H1 (cell line): Measurements from ENCODE around the gene LCN15. TPM values are rescaled to one million over a fixed set of nuclear protein-coding genes. Genes with fewer than 3 reads are reported as not detected.

Source experiments
- CHD7 ChIP-seq: fragments of 300-600 bp; sonication (generic); IDR thresholded peaks from 2 replicates; pipeline ENCODE4 v1.7.1; 2012; ENCODE audit warnings: low read length, moderate library complexity, mild to moderate bottlenecking, inconsistent platforms; ENCODE audit not compliant: insufficient replicate concordance
- CREB1 ChIP-seq: IDR thresholded peaks from 2 replicates; pipeline ENCODE4 v1.6.1; 2012; ENCODE audit warnings: inconsistent platforms
- JUN ChIP-seq: IDR thresholded peaks from 2 replicates; pipeline ENCODE4 v1.6.1; 2011; ENCODE audit warnings: low read depth, mild to moderate bottlenecking, improper control_type of control experiment, low read length
- polyA plus RNA-seq, 7 experiments: library from polyadenylated mRNA; depleted of rRNA in 3 of 7; stranded (reverse) in 5 of 7; unstranded in 2 of 7; fragments of >200 nt in 5 of 7; fragments of 200-250 nt in 2 of 7; gene quantifications; 1 replicate in 5 of 7; 2 replicates in 1 of 7; 4 replicates in 1 of 7; pipeline versions ENCODE4 v1.2.1 to v1.2.3, GENCODE V29; 2011 to 2013; ENCODE audit warnings: missing spikeins in 2 of 7, mixed read lengths in 2 of 7
- total RNA-seq: library from RNA; stranded (reverse); fragmentation: NEBNext Ultra II Directional; extraction: Animal tissue kit (Norgen Biotek cat#: 25700); gene quantifications from 2 replicates; pipeline ENCODE4 v1.2.1, GENCODE V29; 2021

The LCN15 gene
- total and polyA plus RNA-seq, 2 of the 8 experiments (the other 6 are each of a cell fraction or from before 2014, with no cell fraction given), result 0.08 to 0.47 TPM

GRCh38 chr9:136806631-136807201 is 42.4 kb upstream of the LCN15 start (continued):
- no peak for TF ChIP-seq CHD7
- no peak for TF ChIP-seq JUN
- no peak for TF ChIP-seq CREB1
